ENCODE results near the gene GABRB1. TPM values are rescaled to one million over a fixed set of nuclear protein-coding genes. Genes with fewer than 3 reads are reported as not detected.

GABRB1 gene
- total and polyA plus RNA-seq, 2 of the 8 experiments (the other 6 are each of a cell fraction or from before 2014, with no cell fraction given), result 0.22 to 0.38 TPM

- CTCF ChIA-PET (ENCODE audit: partially characterized antibody), result no interaction called here
- H3K27ac ChIP-seq (ENCODE audit: low read depth, low read length), result no peak overlapping the region
- H3K27me3 ChIP-seq (replicated peaks in 1 of 4; ENCODE audit: control insufficient read depth in 3 of 4, extremely low read depth in 1 of 4, insufficient read depth in 3 of 4, low read length in 3 of 4), result no peaks in the 10 kb centered on the region
- no peak overlapping the region for H3K4me3 ChIP-seq (ENCODE audit: extremely low read depth in 1 of 4, insufficient read depth in 2 of 4, low read depth in 3 of 4, low read length in 4 of 4)
- no peak overlapping the region for H3K4me2 ChIP-seq (ENCODE audit: insufficient read depth in 1 of 2, low read depth in 2 of 2, low read length in 2 of 2)
- H2BK5ac ChIP-seq (ENCODE audit: low read depth, low read length), result no peak overlapping the region
- FAIRE-seq (no peak), DNase-seq (ENCODE audit: low read depth in 1 of 2, low spot score in 2 of 2) (no peak)
- no peak overlapping the region for H2AK5ac ChIP-seq (ENCODE audit: low read depth, low read length)
- POLR2A ChIA-PET (ENCODE audit: partially characterized antibody), result no interaction called here
- H2BK15ac ChIP-seq (ENCODE audit: low read length), result no peak overlapping the region
- no peak overlapping the region for H3K4ac ChIP-seq (replicated peaks; ENCODE audit: insufficient read length, low read depth, low read length)
- no peaks in the 10 kb centered on the region for H3K36me3 ChIP-seq (ENCODE audit: control insufficient read depth in 2 of 4, insufficient read depth in 4 of 4, low read length in 3 of 4)
- H3K56ac ChIP-seq (replicated peaks; ENCODE audit: insufficient read length, low read depth, low read length), result no peak overlapping the region
- no peaks in the 10 kb centered on the region for H3K9me3 ChIP-seq (ENCODE audit: insufficient read depth in 2 of 2, low read depth in 1 of 2, low read length in 1 of 2)
- no peaks in the 10 kb centered on the region for H3K79me2 ChIP-seq (ENCODE audit: control insufficient read depth in 1 of 2, insufficient read depth in 2 of 2, low read length in 2 of 2)
- H4K8ac ChIP-seq (ENCODE audit: extremely low read depth, insufficient read depth, low read length), result no peak overlapping the region
- WGBS, 2 experiments (ENCODE audit: extremely low coverage in 1 of 2, insufficient coverage in 1 of 2, insufficient read length in 1 of 2, insufficient replicate concordance in 2 of 2, low coverage in 1 of 2, low lambda C conversion rate in 2 of 2, missing lambda C conversion rate in 1 of 2), result 89% methylated on average over 1 of the region's 1 CpG; no CpG with 5 or more reads in 1 of the 2 experiments
- H3K4me1 ChIP-seq (replicated peaks in 1 of 4; ENCODE audit: control insufficient read depth in 3 of 4, insufficient read depth in 4 of 4, low read length in 3 of 4), result no peaks in the 10 kb centered on the region
- no peak overlapping the region for H3K23ac ChIP-seq (ENCODE audit: insufficient read length)
- no peaks in the 10 kb centered on the region for H4K20me1 ChIP-seq (replicated peaks in 1 of 2; ENCODE audit: control insufficient read depth in 1 of 2, insufficient read depth in 2 of 2, low read length in 2 of 2)
- no peak overlapping the region for H2BK12ac ChIP-seq (ENCODE audit: low read depth, low read length)
- no peak overlapping the region for H3K18ac ChIP-seq (ENCODE audit: extremely low read depth, low read length)
- no peaks in the 10 kb centered on the region for H3K79me1 ChIP-seq (ENCODE audit: low read depth, low read length)
- no peak overlapping the region for H3K9ac ChIP-seq (replicated peaks in 1 of 4; ENCODE audit: extremely low read depth in 1 of 4, low read depth in 3 of 4, low read length in 3 of 4)
- no peak overlapping the region for H3K14ac ChIP-seq (ENCODE audit: insufficient read length)
- H2BK120ac ChIP-seq (replicated peaks; ENCODE audit: low read depth, low read length), result no peak overlapping the region
- no peak overlapping the region for H4K91ac ChIP-seq (replicated peaks; ENCODE audit: insufficient read length, low read length)
- H2BK20ac ChIP-seq (ENCODE audit: low read length), result no peak overlapping the region
- no peak overlapping the region for H2AFZ ChIP-seq (ENCODE audit: low read length)
- H3K23me2 ChIP-seq (ENCODE audit: low read depth, low read length), result 0 out of 2 replicates have a peak, but pooled peaks cover 1% of the 10 kb centered on the region
- no peak overlapping the region for H4K5ac ChIP-seq (ENCODE audit: insufficient read length, low read depth, low read length)
- TF ChIP-seq POLR2AphosphoS5 (IDR thresholded peaks at IDR 0.05; ENCODE audit: low read depth, low read length) (no peak), ASH2L (IDR thresholded peaks at IDR 0.05; ENCODE audit: low read length) (no peak)
Observed at GRCh38 chr4:47101453-47101852, 70.1 kb downstream of the GABRB1 start.

Measured in H1 (cell line).